LNCAP (cell line): ENCODE measurements around the gene CYP4V2.

ENCODE experiments used
- CTCF ChIP-seq: fragments of 450-650 bp; IDR thresholded peaks from 2 replicates; pipeline ENCODE4 v1.5.1; 2017; ENCODE audit warnings: mild to moderate bottlenecking

Gene CYP4V2

GRCh38 chr4:186168750-186169149 lies 22.6 kb upstream of the CYP4V2 start:
- no peak for TF ChIP-seq CTCF

- TF ChIP-seq CTCF: no peak
Measured at GRCh38 chr4:186169333-186169944, 21.9 kb upstream of the CYP4V2 start.

- no peak for TF ChIP-seq CTCF
Measured at GRCh38 chr4:186169945-186170802, 21.2 kb upstream of the CYP4V2 start.

- no peak for TF ChIP-seq CTCF
Measured at GRCh38 chr4:186170966-186171365, 20.4 kb upstream of the CYP4V2 start.

- no peak for TF ChIP-seq CTCF
Measured at GRCh38 chr4:186172546-186172945, 18.8 kb upstream of the CYP4V2 start.

- TF ChIP-seq CTCF: no peak
Measured at GRCh38 chr4:186188107-186188506, 3.3 kb upstream of the CYP4V2 start.

GRCh38 chr4:186189656-186190055 lies 1.7 kb upstream of the CYP4V2 start:
- TF ChIP-seq CTCF: no peak
